Fibroblast of the conjunctiva (primary cell): ENCODE data around the gene POLR2H.

Experiments used
- DNase-seq: peaks from one replicate; pipeline ENCODE4 v3.0.0-alpha.2; 2010; ENCODE audit warnings: low read depth

The POLR2H gene

DNA sequence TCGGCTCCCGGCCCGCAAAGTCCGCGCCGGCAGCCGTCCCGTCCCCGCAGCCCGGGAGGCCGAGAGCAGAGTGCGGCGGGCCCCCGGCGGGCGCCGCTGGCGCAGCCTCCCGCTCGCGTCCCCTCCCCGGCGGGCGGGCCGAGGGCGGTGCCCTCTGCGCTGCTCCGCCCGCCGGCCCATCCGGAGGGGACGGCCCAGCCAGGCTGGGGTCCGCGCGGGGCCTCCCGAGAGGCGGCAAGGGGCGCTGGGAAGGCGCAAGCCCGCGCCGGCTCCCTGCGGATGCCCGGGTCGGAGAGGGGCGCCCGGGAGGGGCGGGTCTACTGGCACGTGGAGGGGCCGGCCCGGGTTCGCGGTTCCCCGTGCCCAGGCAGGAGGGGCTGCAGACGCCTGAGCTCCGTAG is at the start of gene POLR2H, which contains the start of gene CLCN2:
Gene POLR2H (plus strand): TSS at position 179 of the 400 bp plus-strand sequence. CDS start 1,783 bp downstream, outside the sequence.
Gene CLCN2 (minus strand): TSS at position 74 of the 400 bp plus-strand sequence. CDS start 126 bp downstream, outside the sequence.
- DNase-seq: no peak

GRCh38 chr3:184314363-184314699 is 47.2 kb upstream of the POLR2H start, which contains the start of gene EIF4G1:
EIF4G1 (plus strand) TSS chr3:184314606; CDS start chr3:184315797, 1,191 bp downstream.
- peak; percentile 90 for DNase-seq

- DNase-seq: peak; percentile 66
Observed at GRCh38 chr3:184314700-184315542, 46.6 kb upstream of the POLR2H start.

- DNase-seq: no peak
Observed at GRCh38 chr3:184315543-184315867, 46.0 kb upstream of the POLR2H start.

DNA sequence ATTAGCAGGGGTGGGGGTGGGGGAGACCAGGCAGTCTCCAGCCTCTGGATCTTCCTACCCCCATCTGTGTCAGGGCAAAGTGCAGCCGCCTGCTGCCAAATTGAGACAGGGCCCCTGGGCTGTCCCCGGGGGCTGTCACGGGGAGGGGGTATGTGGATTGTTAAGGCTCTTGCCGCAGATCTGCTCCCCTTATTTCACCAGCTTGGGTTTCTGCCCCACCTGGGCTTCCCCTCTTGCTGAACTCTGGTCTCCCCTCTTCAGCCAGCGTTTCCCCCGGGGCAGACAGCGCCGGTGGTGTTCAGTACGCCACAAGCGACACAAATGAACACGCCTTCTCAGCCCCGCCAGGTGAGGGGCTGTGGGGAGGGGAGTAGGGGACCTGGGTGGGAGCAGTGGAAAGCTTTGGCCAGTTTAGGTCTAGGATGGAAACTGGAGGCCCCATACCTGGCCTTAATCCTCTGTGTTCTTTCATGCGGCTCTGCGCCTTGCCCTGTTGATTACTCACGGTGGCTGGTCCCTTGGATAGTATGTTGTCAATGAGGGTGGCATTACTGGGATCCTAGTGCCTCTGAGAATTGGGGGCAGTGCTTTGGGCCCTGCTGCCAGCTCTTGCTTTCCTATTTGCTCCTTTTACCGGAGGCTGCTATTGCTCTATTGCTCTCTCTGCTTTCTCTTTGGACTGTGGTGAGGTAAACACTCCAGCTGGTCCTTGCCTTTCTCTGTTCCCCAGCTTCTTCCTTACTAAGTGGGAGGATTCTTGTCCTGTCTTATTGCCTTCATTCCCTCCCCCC is 45.4 kb upstream of the POLR2H start:
- no peak for DNase-seq

DNA sequence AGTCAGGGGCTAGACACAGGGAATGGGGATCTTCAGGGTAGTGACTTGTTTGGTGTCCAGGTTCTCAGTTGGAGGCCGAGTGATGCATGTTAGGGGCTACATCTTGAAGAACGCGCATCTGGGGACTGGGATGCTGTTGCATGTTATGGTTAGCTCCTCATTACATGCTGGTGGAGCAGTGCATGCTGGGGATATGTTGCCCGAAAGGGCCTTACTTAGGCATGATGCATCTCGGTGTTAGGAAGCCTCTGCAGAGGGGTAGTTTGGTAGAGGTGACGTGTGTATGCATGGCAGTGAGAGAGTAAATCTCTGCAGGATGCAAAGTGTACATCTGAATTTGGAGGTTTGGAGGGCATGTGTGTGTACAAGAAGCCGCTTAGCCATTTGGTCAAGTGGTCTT is 44.7 kb upstream of the POLR2H start:
- no peak for DNase-seq

GRCh38 chr3:184317201-184317600 is 44.3 kb upstream of the POLR2H start:
- no peak for DNase-seq

DNA sequence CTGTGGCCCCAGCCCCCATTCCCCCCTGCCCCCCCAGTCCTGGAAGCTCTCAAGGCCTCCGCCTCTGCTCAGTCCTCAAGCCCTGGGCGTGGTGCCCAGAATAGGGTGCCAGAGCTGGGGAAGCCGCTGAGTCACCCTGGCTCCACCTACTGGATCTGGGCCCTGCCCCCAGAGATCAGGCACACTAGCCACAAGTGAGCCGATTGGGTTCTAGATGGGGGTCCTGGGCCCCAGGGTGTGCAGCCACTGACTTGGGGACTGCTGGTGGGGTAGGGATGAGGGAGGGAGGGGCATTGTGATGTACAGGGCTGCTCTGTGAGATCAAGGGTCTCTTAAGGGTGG is 41.4 kb upstream of the POLR2H start:
- DNase-seq: peak; percentile 96

- DNase-seq: no peak
Observed at GRCh38 chr3:184321666-184322065, 39.8 kb upstream of the POLR2H start.

DNA sequence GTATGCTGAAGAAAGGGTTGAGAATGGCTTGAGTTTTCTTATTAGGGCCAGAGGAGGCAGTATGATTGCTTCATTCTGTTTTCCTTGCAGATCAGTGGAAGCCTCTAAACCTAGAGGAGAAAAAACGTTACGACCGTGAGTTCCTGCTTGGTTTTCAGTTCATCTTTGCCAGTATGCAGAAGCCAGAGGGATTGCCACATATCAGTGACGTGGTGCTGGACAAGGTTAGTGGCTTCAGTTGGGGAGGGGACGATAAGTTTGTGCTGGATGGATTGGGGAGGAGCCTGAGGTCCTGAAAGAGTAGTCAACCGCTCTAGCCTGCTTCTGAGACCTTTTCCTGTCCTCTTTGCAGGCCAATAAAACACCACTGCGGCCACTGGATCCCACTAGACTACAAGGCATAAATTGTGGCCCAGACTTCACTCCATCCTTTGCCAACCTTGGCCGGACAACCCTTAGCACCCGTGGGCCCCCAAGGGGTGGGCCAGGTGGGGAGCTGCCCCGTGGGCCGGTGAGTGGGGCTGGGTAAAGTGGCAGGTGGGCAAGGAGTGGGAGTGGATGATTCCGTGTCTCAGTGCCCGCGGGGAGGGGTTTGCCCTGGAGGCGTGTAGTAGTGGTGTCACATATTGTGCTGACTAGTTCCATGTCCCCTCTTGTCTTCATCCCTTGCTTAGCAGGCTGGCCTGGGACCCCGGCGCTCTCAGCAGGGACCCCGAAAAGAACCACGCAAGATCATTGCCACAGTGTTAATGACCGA is 38.6 kb upstream of the POLR2H start:
- no peak for DNase-seq

DNA sequence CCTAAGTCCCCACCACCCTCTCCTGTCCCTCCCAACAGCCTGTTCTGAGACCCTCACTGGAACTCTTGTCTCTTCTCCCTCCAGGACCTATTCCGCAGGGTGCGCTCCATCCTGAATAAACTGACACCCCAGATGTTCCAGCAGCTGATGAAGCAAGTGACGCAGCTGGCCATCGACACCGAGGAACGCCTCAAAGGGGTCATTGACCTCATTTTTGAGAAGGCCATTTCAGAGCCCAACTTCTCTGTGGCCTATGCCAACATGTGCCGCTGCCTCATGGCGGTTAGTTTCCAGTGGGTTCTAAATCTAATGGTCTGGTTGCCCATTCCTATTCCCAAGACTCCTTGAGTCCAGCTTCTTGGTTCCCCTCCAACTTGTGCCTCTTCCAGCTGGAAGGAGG is 37.8 kb upstream of the POLR2H start:
- DNase-seq: no peak

GRCh38 chr3:184325269-184325668 is 36.2 kb upstream of the POLR2H start:
- no peak for DNase-seq

- no peak for DNase-seq
Observed at GRCh38 chr3:184325715-184326369, 35.7 kb upstream of the POLR2H start.

- no peak for DNase-seq
Observed at GRCh38 chr3:184327171-184327570, 34.3 kb upstream of the POLR2H start.

- no peak for DNase-seq
Observed at GRCh38 chr3:184328516-184328915, 33.0 kb upstream of the POLR2H start.

- no peak for DNase-seq
Observed at GRCh38 chr3:184332370-184333090, 29.0 kb upstream of the POLR2H start.

- DNase-seq: no peak
Observed at GRCh38 chr3:184333190-184333589, 28.3 kb upstream of the POLR2H start.

GRCh38 chr3:184333700-184334099 is 27.8 kb upstream of the POLR2H start:
- DNase-seq: no peak

DNA sequence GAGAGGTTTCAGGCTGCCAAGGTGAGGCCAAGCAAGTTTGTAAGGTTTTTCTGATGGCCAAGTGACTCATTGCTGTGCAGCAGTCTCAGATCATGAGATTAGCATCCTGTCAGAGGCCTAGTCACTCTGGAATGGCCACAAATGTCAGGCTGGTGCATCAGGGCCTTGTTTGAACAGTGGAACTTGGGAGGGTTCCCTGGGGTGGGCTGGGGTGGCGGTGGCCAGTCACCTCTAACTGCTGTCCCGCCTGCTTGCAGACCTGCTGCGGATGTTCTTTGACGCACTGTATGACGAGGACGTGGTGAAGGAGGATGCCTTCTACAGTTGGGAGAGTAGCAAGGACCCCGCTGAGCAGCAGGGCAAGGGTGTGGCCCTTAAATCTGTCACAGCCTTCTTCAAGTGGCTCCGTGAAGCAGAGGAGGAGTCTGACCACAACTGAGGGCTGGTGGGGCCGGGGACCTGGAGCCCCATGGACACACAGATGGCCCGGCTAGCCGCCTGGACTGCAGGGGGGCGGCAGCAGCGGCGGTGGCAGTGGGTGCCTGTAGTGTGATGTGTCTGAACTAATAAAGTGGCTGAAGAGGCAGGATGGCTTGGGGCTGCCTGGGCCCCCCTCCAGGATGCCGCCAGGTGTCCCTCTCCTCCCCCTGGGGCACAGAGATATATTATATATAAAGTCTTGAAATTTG is 26.9 kb upstream of the POLR2H start:
- DNase-seq: no peak

GRCh38 chr3:184335291-184335660 is 26.2 kb upstream of the POLR2H start:
- no peak for DNase-seq
